ENCODE data around the gene FSTL4. TPM values are rescaled to one million over a fixed set of nuclear protein-coding genes. Genes with fewer than 3 reads are reported as not detected.

Gene FSTL4
- total and polyA plus RNA-seq, 2 experiments from 2014 or later, result 0.47 to 0.74 TPM

- DNase-seq (ENCODE audit: low spot score), result no peak
- Histone ChIP-seq H3K9me3 (ENCODE audit: low read depth) (no peaks in the 10 kb centered on the region), H3K27me3 (no peaks in the 10 kb centered on the region), H3K4me1 (ENCODE audit: insufficient read depth) (no peaks in the 10 kb centered on the region), H2AFZ (no peak overlapping the region), H3K4me3 (no peak overlapping the region), H3K36me3 (replicated peaks; ENCODE audit: insufficient read depth, low read depth) (no peaks in the 10 kb centered on the region), H3K9me2 (replicated peaks; ENCODE audit: insufficient read depth) (no peaks in the 10 kb centered on the region), H3K27ac (no peak overlapping the region), H3K4me2 (no peak overlapping the region), H4K20me1 (ENCODE audit: insufficient read depth, poor library complexity, severe bottlenecking) (no peaks in the 10 kb centered on the region), H3K79me2 (no peaks in the 10 kb centered on the region)
- TF ChIP-seq EZH2 (IDR thresholded peaks at IDR 0.05; ENCODE audit: borderline replicate concordance) (no peak), CTCF (IDR thresholded peaks at IDR 0.05; ENCODE audit: poor library complexity) (no peak), EZH2phosphoT487 (IDR thresholded peaks at IDR 0.05; ENCODE audit: low read depth, severe bottlenecking, unreplicated experiment) (no peak)
- 98% methylated on average over 6 of the region's 6 CpGs for WGBS (ENCODE audit: low lambda C conversion rate, missing lambda C conversion rate)
Measured at GRCh38 chr5:133409210-133409674, 203.1 kb downstream of the FSTL4 start.

- no peak overlapping the region for H3K4me2 ChIP-seq
- H3K4me3 ChIP-seq, result no peak overlapping the region
- no peaks in the 10 kb centered on the region for H3K9me3 ChIP-seq (ENCODE audit: low read depth)
- H2AFZ ChIP-seq, result no peak overlapping the region
- no peaks in the 10 kb centered on the region for H4K20me1 ChIP-seq (ENCODE audit: insufficient read depth, poor library complexity, severe bottlenecking)
- H3K9me2 ChIP-seq (replicated peaks; ENCODE audit: insufficient read depth), result no peaks in the 10 kb centered on the region
- no peaks in the 10 kb centered on the region for H3K79me2 ChIP-seq
- DNase-seq (ENCODE audit: low spot score), result no peak
- WGBS (ENCODE audit: low lambda C conversion rate, missing lambda C conversion rate), result 71% methylated on average over 7 of the region's 8 CpGs
- no peaks in the 10 kb centered on the region for H3K27me3 ChIP-seq
- no peaks in the 10 kb centered on the region for H3K4me1 ChIP-seq (ENCODE audit: insufficient read depth)
- TF ChIP-seq EZH2 (IDR thresholded peaks at IDR 0.05; ENCODE audit: borderline replicate concordance) (no peak), EZH2phosphoT487 (IDR thresholded peaks at IDR 0.05; ENCODE audit: low read depth, severe bottlenecking, unreplicated experiment) (no peak), CTCF (IDR thresholded peaks at IDR 0.05; ENCODE audit: poor library complexity) (no peak)
- no peak overlapping the region for H3K27ac ChIP-seq
- H3K36me3 ChIP-seq (replicated peaks; ENCODE audit: insufficient read depth, low read depth), result no peaks in the 10 kb centered on the region
Measured at GRCh38 chr5:133408322-133408721, 204.0 kb downstream of the FSTL4 start.

- Histone ChIP-seq H3K4me1 (ENCODE audit: insufficient read depth) (no peaks in the 10 kb centered on the region), H3K27ac (no peak overlapping the region), H3K4me2 (no peak overlapping the region), H3K9me3 (ENCODE audit: low read depth) (no peaks in the 10 kb centered on the region), H3K9me2 (replicated peaks; ENCODE audit: insufficient read depth) (no peaks in the 10 kb centered on the region), H3K4me3 (no peak overlapping the region), H3K79me2 (no peaks in the 10 kb centered on the region), H3K27me3 (no peaks in the 10 kb centered on the region), H2AFZ (no peak overlapping the region), H3K36me3 (replicated peaks; ENCODE audit: insufficient read depth, low read depth) (no peaks in the 10 kb centered on the region), H4K20me1 (ENCODE audit: insufficient read depth, poor library complexity, severe bottlenecking) (no peaks in the 10 kb centered on the region)
- 73% methylated on average over 1 of the region's 1 CpG for WGBS (ENCODE audit: low lambda C conversion rate, missing lambda C conversion rate)
- DNase-seq (ENCODE audit: low spot score), result no peak
- TF ChIP-seq CTCF (IDR thresholded peaks at IDR 0.05; ENCODE audit: poor library complexity), result no peak
- TF ChIP-seq EZH2 (IDR thresholded peaks at IDR 0.05; ENCODE audit: borderline replicate concordance), result no peak
- TF ChIP-seq EZH2phosphoT487 (IDR thresholded peaks at IDR 0.05; ENCODE audit: low read depth, severe bottlenecking, unreplicated experiment), result no peak
Measured at GRCh38 chr5:133406977-133407632, 205.2 kb downstream of the FSTL4 start.
